Stimulated activated CD8-positive, alpha-beta memory T cell treated with anti-CD3 and anti-CD28 coated beads, Interleukin-12 subunit alpha, Interleukin-12 subunit beta, amount 100 ng/mL, for 1 hour (primary cell): ENCODE results near the gene PRSS56.
"Not testable (repeated sequence)": the region's sequence is repeated elsewhere in the genome, so short reads cannot be mapped to it uniquely, and the experiment has no call there.

Source experiments
- DNase-seq: peaks from one replicate; pipeline ENCODE4 v3.0.0-alpha.2; 2020; ENCODE audit warnings: low read depth

PRSS56 gene

GRCh38 chr2:232541961-232542714, 21.9 kb downstream of the PRSS56 start:
- DNase-seq = no peak

- no peak for DNase-seq
Observed at GRCh38 chr2:232542715-232543467, 22.7 kb downstream of the PRSS56 start.

GRCh38 chr2:232543491-232543890, 23.3 kb downstream of the PRSS56 start:
- DNase-seq = no peak

- no peak for DNase-seq
Observed at GRCh38 chr2:232543928-232544631, 23.9 kb downstream of the PRSS56 start.

- no peak for DNase-seq
Observed at GRCh38 chr2:232544674-232545073, 24.5 kb downstream of the PRSS56 start.

GRCh38 chr2:232545511-232546375, 25.6 kb downstream of the PRSS56 start:
- DNase-seq = no peak

- DNase-seq = no peak
Observed at GRCh38 chr2:232547991-232548390, 27.8 kb downstream of the PRSS56 start.

- no peak for DNase-seq
Observed at GRCh38 chr2:232549655-232550353, 29.6 kb downstream of the PRSS56 start.

- DNase-seq = peak; percentile 82
Observed at GRCh38 chr2:232550354-232551249, 30.4 kb downstream of the PRSS56 start, which contains the start of the genes EIF4E2 and TIGD1. EIF4E2 (plus strand) TSS chr2:232550689; CDS start chr2:232550725, 36 bp downstream. TIGD1 (minus strand) TSS chr2:232550557; CDS start chr2:232549882, 675 bp downstream.

GRCh38 chr2:232551250-232551638, 31.1 kb downstream of the PRSS56 start:
- DNase-seq = no peak

GRCh38 chr2:232551776-232552175, 31.6 kb downstream of the PRSS56 start:
- no peak for DNase-seq

GRCh38 chr2:232556426-232556825, 36.2 kb downstream of the PRSS56 start:
- DNase-seq = no peak

GRCh38 chr2:232562515-232563151, 42.4 kb downstream of the PRSS56 start:
- no peak for DNase-seq

GRCh38 chr2:232563580-232563979, 43.4 kb downstream of the PRSS56 start:
- DNase-seq = no peak

- no peak for DNase-seq
Observed at GRCh38 chr2:232567721-232568120, 47.5 kb downstream of the PRSS56 start.

GRCh38 chr2:232568161-232568560, 48.0 kb downstream of the PRSS56 start:
- DNase-seq = no peak

- no peak for DNase-seq
Observed at GRCh38 chr2:232569541-232569940, 49.4 kb downstream of the PRSS56 start.

GRCh38 chr2:232570481-232570880, 50.3 kb downstream of the PRSS56 start:
- not testable (repeated sequence) for DNase-seq

- DNase-seq = no peak
Observed at GRCh38 chr2:232571026-232571474, 50.9 kb downstream of the PRSS56 start.
